PC-9 (cell line): Measurements from ENCODE around the gene PRKAG1. TPM values are rescaled to one million over a fixed set of nuclear protein-coding genes. Genes with fewer than 3 reads are reported as not detected.

Experiments
- BruUV-seq: library from RNA; stranded (reverse); fragments of 400-500 nt; replicated peaks from 2 replicates; lab custom pipeline; 2021; lab: Mats Ljungman, UMichigan
- CTCF ChIA-PET: fragments of 300-600 bp; sonication (Branson Sonifier 250); formaldehyde crosslinking; loops from one replicate; lab custom pipeline; 2022; ENCODE audit warnings: antibody characterized with exemption; lab: Charles Lee
- POLR2A ChIA-PET: fragments of 300-600 bp; sonication (Branson Sonifier 250); formaldehyde crosslinking; loops from one replicate; lab custom pipeline; 2022; ENCODE audit warnings: antibody characterized with exemption; ENCODE audit not compliant: unreplicated experiment; lab: Charles Lee
- DNase-seq, 2 experiments: peaks; one replicate each; pipeline versions ENCODE4 v3.0.0 to v3.0.0-alpha.2; 2015 to 2022; ENCODE audit warnings: mixed read lengths in 1 of 2
- H2AFZ ChIP-seq: fragments of 200-600 bp; sonication (generic); 2 replicates; pipeline ENCODE4 v1.8.1; 2017; ENCODE audit warnings: antibody characterized with exemption
- H3F3A ChIP-seq: fragments of 200-600 bp; sonication (generic); 2 replicates; pipeline ENCODE4 v1.8.1; 2017; ENCODE audit warnings: antibody characterized with exemption, mild to moderate bottlenecking, low read depth; ENCODE audit not compliant: insufficient read depth
- H3K27ac ChIP-seq: fragments of 200-600 bp; sonication (generic); 2 replicates; pipeline ENCODE4 v1.6.1; 2016; ENCODE audit warnings: mixed run types
- H3K27me3 ChIP-seq: fragments of 200-600 bp; sonication (generic); 2 replicates; pipeline ENCODE4 v1.6.1; 2016; ENCODE audit warnings: low read depth, mixed run types; ENCODE audit not compliant: insufficient read depth
- H3K36me3 ChIP-seq: fragments of 200-600 bp; sonication (generic); 2 replicates; pipeline ENCODE4 v1.6.1; 2016; ENCODE audit warnings: low read depth, mixed run types
- H3K4me1 ChIP-seq: fragments of 200-600 bp; sonication (generic); replicated peaks from 2 replicates; pipeline ENCODE4 v1.6.1; 2016; ENCODE audit warnings: mixed run types; ENCODE audit not compliant: insufficient read depth
- H3K4me2 ChIP-seq: fragments of 200-600 bp; sonication (generic); 2 replicates; pipeline ENCODE4 v1.6.1; 2017; ENCODE audit warnings: mixed run types
- H3K4me3 ChIP-seq: fragments of 200-600 bp; sonication (generic); 2 replicates; pipeline ENCODE4 v1.6.1; 2016; ENCODE audit warnings: mixed run types
- H3K79me2 ChIP-seq: fragments of 200-600 bp; sonication (generic); 2 replicates; pipeline ENCODE4 v1.6.1; 2017; ENCODE audit warnings: low read depth, mixed run types
- H3K9me2 ChIP-seq: fragments of 200-600 bp; sonication (generic); 2 replicates; pipeline ENCODE4 v1.8.1; 2017; ENCODE audit warnings: mild to moderate bottlenecking; ENCODE audit not compliant: insufficient read depth
- H3K9me3 ChIP-seq: fragments of 200-600 bp; sonication (generic); 2 replicates; pipeline ENCODE4 v1.8.1; 2016; ENCODE audit warnings: low read depth; ENCODE audit not compliant: insufficient read depth
- H4K20me1 ChIP-seq: fragments of 200-600 bp; sonication (generic); 2 replicates; pipeline ENCODE4 v1.8.1; 2017; ENCODE audit not compliant: insufficient read depth
- EZH2 ChIP-seq: fragments of 200-600 bp; sonication (generic); IDR thresholded peaks from 2 replicates; pipeline ENCODE4 v1.8.0; 2017; ENCODE audit warnings: antibody characterized with exemption, low read depth
- intact Hi-C: fragments of 100-400 bp; cut with micrococcal nuclease; formaldehyde crosslinking; loops from one replicate; pipeline ENCODE4 v1.10.0; 2022; ENCODE audit not compliant: unreplicated experiment
- total RNA-seq: library from RNA; stranded (reverse); gene quantifications from 2 replicates; pipeline ENCODE4 v1.2.3, GENCODE V29; 2021
- TF ChIP-seq, protein P1 (sequence below): fragments of 200-600 bp; sonication (generic); conservative IDR thresholded peaks from 2 replicates; pipeline ENCODE4 v1.6.1; 2017; ENCODE audit warnings: mixed run types, antibody characterized with exemption, mild to moderate bottlenecking, moderate library complexity

The PRKAG1 gene
- total RNA-seq, 1 experiment from 2014 or later = 53.6 TPM

GRCh38 chr12:49033611-49034285 is 15.2 kb upstream of the PRKAG1 start:
- CTCF ChIA-PET = no interaction called here
- no peak overlapping the region for H2AFZ ChIP-seq
- no peaks in the 10 kb centered on the region for H3K9me3 ChIP-seq
- no peak for DNase-seq
- no peaks in the 10 kb centered on the region for H3K79me2 ChIP-seq
- H3K36me3 ChIP-seq = 0 out of 2 replicates have a peak, but pooled peaks cover 5% of the 10 kb centered on the region
- no peaks in the 10 kb centered on the region for H3K27me3 ChIP-seq
- BruUV-seq = no TSS peak
- TF ChIP-seq EZH2 = no peak
- TF ChIP-seq, protein P1, sequence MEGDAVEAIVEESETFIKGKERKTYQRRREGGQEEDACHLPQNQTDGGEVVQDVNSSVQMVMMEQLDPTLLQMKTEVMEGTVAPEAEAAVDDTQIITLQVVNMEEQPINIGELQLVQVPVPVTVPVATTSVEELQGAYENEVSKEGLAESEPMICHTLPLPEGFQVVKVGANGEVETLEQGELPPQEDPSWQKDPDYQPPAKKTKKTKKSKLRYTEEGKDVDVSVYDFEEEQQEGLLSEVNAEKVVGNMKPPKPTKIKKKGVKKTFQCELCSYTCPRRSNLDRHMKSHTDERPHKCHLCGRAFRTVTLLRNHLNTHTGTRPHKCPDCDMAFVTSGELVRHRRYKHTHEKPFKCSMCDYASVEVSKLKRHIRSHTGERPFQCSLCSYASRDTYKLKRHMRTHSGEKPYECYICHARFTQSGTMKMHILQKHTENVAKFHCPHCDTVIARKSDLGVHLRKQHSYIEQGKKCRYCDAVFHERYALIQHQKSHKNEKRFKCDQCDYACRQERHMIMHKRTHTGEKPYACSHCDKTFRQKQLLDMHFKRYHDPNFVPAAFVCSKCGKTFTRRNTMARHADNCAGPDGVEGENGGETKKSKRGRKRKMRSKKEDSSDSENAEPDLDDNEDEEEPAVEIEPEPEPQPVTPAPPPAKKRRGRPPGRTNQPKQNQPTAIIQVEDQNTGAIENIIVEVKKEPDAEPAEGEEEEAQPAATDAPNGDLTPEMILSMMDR = no peak
- H3K4me2 ChIP-seq = no peak overlapping the region
- POLR2A ChIA-PET = interaction anchor here (0.6 kb wide), 1 partner anchor 55 kb away, joined by 4 read pairs; no protein-coding TSS in a partner anchor
- H4K20me1 ChIP-seq = peaks cover 16% of the 10 kb centered on the region
- H3F3A ChIP-seq = no peaks in the 10 kb centered on the region
- intact Hi-C loops = no loop called here
- no peak overlapping the region for H3K27ac ChIP-seq
- H3K4me1 ChIP-seq = no peaks in the 10 kb centered on the region
- H3K4me3 ChIP-seq = no peak overlapping the region
- H3K9me2 ChIP-seq = no peaks in the 10 kb centered on the region

DNA sequence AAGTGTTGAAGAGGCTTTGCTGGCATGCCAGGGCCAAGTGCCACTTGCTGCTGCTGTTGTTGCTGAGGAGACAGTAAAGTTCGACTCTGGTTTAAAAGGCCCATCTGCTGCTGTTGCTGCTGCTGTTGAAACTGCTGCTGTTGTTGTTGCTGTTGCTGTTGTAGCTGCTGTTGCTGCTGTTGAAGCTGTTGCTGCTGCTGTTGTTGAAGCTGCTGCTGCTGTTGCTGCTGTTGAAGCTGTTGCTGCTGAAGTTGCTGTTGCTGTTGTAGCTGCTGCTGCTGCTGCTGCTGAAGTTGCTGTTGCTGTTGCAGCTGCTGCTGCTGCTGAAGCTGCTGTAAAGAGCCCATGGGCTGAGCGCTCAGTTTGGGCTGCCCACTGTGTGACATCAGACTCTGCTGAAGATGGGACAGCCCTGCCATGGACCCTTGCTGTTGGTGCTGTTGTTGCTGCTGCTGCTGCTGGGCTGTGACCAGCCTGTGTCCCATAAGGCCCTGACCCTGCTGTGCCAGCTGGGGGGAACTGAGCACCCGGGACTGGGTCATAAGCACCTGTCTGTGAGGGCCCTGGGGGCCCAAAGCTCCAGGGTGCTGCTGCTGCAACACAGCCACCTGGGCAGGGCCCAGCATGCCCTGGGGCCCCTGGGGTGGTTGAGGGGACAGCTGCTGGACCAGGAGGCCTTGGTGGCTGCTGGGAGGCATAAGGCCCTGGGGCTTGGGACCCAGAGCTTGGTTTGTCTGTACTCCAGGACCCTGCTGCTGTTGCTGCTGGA is 14.3 kb upstream of the PRKAG1 start:
- Histone ChIP-seq H3K9me2 (no peaks in the 10 kb centered on the region), H3K36me3 (0 out of 2 replicates have a peak, but pooled peaks cover 5% of the 10 kb centered on the region), H3K4me3 (no peak overlapping the region), H4K20me1 (peaks cover 16% of the 10 kb centered on the region), H3K9me3 (no peaks in the 10 kb centered on the region), H3K4me1 (no peaks in the 10 kb centered on the region), H3K27me3 (no peaks in the 10 kb centered on the region), H3K27ac (no peak overlapping the region), H2AFZ (no peak overlapping the region), H3F3A (no peaks in the 10 kb centered on the region), H3K79me2 (no peaks in the 10 kb centered on the region), H3K4me2 (no peak overlapping the region)
- TF ChIP-seq, protein P1 = no peak
- no peak for TF ChIP-seq EZH2
- BruUV-seq = no TSS peak
- CTCF ChIA-PET = no interaction called here
- POLR2A ChIA-PET = interaction anchor here (0.6 to 0.7 kb wide), 2 partner anchors 55 to 399 kb away, joined by 4 read pairs; no protein-coding TSS in a partner anchor
- intact Hi-C loops = no loop called here
- DNase-seq = no peak

GRCh38 chr12:49032276-49032675 is 13.7 kb upstream of the PRKAG1 start:
- no peaks in the 10 kb centered on the region for H3K79me2 ChIP-seq
- intact Hi-C loops = no loop called here
- H4K20me1 ChIP-seq = peaks cover 16% of the 10 kb centered on the region
- TF ChIP-seq EZH2 = no peak
- TF ChIP-seq, protein P1 = no peak
- ChIA-PET CTCF (no interaction called here), POLR2A (no interaction called here)
- H3K4me2 ChIP-seq = no peak overlapping the region
- no peaks in the 10 kb centered on the region for H3K9me3 ChIP-seq
- no peaks in the 10 kb centered on the region for H3F3A ChIP-seq
- H3K9me2 ChIP-seq = no peaks in the 10 kb centered on the region
- H3K4me3 ChIP-seq = no peak overlapping the region
- no peaks in the 10 kb centered on the region for H3K27me3 ChIP-seq
- H2AFZ ChIP-seq = no peak overlapping the region
- H3K4me1 ChIP-seq = no peaks in the 10 kb centered on the region
- no peak for DNase-seq
- 0 out of 2 replicates have a peak, but pooled peaks cover 5% of the 10 kb centered on the region for H3K36me3 ChIP-seq
- no TSS peak for BruUV-seq
- H3K27ac ChIP-seq = no peak overlapping the region
